ENCODE data around the gene DAGLA. TPM values are rescaled to one million over a fixed set of nuclear protein-coding genes. Genes with fewer than 3 reads are reported as not detected.
A peak's percentile ranks its signal among the peaks of the same experiment; 100 is the strongest.

DAGLA gene
- total and polyA plus RNA-seq, 5 donors, result 3.7 to 7.2 (median 5.5) TPM

DNA sequence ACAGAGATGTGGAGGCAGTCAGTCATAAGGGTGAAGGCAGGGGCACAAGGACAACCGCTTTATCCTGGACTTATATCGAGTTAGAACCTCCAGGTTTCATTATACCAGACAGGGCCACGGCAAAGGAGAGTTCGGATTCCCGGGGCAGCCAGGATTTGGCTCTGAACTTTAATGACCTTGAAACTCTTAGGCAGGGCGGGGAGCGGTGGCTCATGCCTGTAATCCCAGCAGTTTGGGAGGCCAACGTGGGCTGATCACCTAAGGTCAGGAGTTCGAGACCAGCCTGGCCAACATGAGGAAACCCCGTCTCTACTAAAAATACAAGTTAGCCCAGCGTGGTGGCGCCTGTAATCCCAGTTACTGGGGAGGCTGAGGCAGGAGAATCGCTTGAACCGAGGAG is 71.2 kb downstream of the DAGLA start:
- Histone ChIP-seq H3K27ac (ENCODE audit: low read length) (no peak overlapping the region), H3K27me3 (ENCODE audit: control insufficient read depth, insufficient read depth) (no peaks in the 10 kb centered on the region), H3K4me1 (ENCODE audit: control insufficient read depth, insufficient read depth, low read length) (no peaks in the 10 kb centered on the region), H3K4me3 (ENCODE audit: low read length) (no peak overlapping the region), H3K9me3 (ENCODE audit: control insufficient read depth, low read length) (no peaks in the 10 kb centered on the region)
- ATAC-seq, result no peak
- WGBS, result 92% methylated on average over 14 of the region's 14 CpGs
- intact Hi-C loops (cut with DNase I), result no loop called here
- no peak for DNase-seq

DNA sequence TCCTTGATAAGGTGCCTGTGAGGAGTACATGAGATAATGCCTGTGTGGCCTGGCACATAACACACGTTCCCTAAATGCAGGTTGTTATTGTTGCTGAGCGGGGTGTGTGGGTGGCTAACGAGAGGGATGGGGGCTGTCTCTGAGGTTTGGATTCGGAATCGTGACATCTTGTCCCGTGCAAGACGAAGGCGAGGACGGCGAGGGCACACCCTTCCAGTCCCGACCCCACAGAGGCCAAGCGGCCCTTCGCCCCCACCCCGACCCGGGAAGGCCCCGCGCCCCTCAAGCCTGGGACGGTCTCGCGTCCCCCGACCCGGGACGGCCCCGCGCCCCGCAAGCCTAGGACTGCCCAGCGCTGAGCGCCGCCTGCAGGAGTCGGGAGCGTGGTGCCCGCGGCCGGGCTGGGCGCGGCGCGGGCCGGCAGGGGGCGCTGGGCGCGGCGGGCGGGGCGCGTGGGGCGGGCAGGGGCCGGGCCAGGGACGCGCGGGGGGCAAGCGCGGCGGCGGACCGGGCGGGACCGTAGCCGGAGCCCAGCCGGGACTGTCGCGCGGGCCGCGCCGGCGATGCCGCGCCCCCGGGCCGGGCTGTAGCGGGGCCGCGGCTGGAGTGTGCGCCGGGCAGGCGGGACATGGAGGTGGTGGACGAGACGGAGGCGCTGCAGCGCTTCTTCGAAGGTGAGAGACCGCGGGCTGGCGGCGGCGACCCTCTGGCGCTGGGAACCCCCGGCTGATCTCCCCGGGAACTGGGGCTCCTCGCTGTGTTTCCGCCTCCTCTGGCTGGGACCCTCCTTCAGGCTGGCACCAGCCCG is 72.1 kb downstream of the DAGLA start, which contains the start of gene MYRF:
Gene MYRF (plus strand): TSS at position 520 of the 808 bp plus-strand sequence. CDS start 109 bp downstream, at position 629.
- no peak within 1 kb of the TSS for H3K27ac ChIP-seq (ENCODE audit: low read length)
- ATAC-seq (peak; percentile 43 to 56), DNase-seq (peak; percentile 50 to 82 (median 76))
- no peaks in the 10 kb centered on the region for H3K27me3 ChIP-seq (ENCODE audit: control insufficient read depth, insufficient read depth)
- WGBS, result 2% methylated on average over 93 of the region's 93 CpGs
- H3K9me3 ChIP-seq (ENCODE audit: control insufficient read depth, low read length), result no peaks in the 10 kb centered on the region
- H3K4me3 ChIP-seq (ENCODE audit: low read length), result peak within 1 kb of the TSS; percentile 61
- no peaks in the 10 kb centered on the region for H3K4me1 ChIP-seq (ENCODE audit: control insufficient read depth, insufficient read depth, low read length)
- intact Hi-C loops (cut with DNase I), result no loop called here

DNA sequence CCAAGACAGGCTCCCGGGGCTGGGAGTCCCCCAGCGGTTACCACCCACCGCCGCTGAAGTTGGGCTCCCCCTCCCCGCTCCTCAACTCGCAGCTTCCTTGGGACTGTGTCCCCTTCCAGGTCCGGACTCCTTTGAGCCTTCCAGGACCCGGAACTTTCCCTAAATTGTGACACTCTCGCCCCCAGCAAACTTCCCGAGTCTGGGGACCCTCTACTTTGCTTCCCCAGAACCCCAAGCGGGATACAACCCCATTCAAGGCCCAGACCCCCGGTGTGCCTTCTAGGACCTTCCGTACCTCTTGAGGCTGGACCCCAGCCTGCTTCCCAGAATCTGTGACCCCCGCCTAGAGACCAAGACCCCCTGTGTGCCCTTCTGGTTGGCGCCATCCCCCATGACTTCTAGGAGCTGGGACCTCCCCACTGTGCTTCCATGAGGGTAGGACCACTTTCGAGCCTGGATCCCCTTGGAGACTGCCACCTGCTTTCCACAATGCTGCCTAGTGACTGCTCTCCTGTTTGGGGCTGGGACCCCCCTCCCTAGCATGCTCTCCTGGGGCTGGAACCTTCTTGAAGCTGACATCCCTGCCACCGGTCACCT is 72.8 kb downstream of the DAGLA start:
- no peaks in the 10 kb centered on the region for H3K27me3 ChIP-seq (ENCODE audit: control insufficient read depth, insufficient read depth)
- intact Hi-C loops (cut with DNase I), result no loop called here
- H3K4me1 ChIP-seq (ENCODE audit: control insufficient read depth, insufficient read depth, low read length), result no peaks in the 10 kb centered on the region
- ATAC-seq (no peak), DNase-seq (no peak)
- no peak overlapping the region for H3K27ac ChIP-seq (ENCODE audit: low read length)
- WGBS, result 35% methylated on average over 17 of the region's 17 CpGs
- H3K4me3 ChIP-seq (ENCODE audit: low read length), result peak overlapping the region; percentile 61
- H3K9me3 ChIP-seq (ENCODE audit: control insufficient read depth, low read length), result no peaks in the 10 kb centered on the region

DNA sequence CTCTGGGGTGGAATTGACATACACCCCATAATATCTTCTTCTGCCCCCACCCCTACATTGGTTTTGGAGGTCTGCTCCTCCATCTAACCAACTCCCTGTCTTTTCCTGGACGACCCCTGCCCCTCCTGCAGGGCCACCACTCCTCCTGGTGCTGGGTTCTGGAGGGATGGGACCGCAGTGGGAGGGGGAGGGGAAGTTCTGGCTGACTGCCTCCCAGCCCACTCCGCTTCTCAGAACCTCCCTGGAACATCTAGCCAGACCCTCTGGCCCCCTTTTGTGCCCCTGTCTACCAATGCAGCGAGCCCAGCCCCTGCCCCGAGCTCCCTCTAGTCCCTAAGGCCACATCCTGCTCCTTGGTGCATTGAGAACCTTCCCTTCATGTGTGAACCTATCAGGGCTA is 73.5 kb downstream of the DAGLA start:
- WGBS, result 91% methylated on average over 5 of the region's 5 CpGs
- H3K4me3 ChIP-seq (ENCODE audit: low read length), result no peak overlapping the region
- no peaks in the 10 kb centered on the region for H3K9me3 ChIP-seq (ENCODE audit: control insufficient read depth, low read length)
- intact Hi-C loops (cut with DNase I), result no loop called here
- no peaks in the 10 kb centered on the region for H3K27me3 ChIP-seq (ENCODE audit: control insufficient read depth, insufficient read depth)
- no peaks in the 10 kb centered on the region for H3K4me1 ChIP-seq (ENCODE audit: control insufficient read depth, insufficient read depth, low read length)
- DNase-seq (peak in 1 of 3 donors; percentile 52), ATAC-seq (no peak)
- no peak overlapping the region for H3K27ac ChIP-seq (ENCODE audit: low read length)

DNA sequence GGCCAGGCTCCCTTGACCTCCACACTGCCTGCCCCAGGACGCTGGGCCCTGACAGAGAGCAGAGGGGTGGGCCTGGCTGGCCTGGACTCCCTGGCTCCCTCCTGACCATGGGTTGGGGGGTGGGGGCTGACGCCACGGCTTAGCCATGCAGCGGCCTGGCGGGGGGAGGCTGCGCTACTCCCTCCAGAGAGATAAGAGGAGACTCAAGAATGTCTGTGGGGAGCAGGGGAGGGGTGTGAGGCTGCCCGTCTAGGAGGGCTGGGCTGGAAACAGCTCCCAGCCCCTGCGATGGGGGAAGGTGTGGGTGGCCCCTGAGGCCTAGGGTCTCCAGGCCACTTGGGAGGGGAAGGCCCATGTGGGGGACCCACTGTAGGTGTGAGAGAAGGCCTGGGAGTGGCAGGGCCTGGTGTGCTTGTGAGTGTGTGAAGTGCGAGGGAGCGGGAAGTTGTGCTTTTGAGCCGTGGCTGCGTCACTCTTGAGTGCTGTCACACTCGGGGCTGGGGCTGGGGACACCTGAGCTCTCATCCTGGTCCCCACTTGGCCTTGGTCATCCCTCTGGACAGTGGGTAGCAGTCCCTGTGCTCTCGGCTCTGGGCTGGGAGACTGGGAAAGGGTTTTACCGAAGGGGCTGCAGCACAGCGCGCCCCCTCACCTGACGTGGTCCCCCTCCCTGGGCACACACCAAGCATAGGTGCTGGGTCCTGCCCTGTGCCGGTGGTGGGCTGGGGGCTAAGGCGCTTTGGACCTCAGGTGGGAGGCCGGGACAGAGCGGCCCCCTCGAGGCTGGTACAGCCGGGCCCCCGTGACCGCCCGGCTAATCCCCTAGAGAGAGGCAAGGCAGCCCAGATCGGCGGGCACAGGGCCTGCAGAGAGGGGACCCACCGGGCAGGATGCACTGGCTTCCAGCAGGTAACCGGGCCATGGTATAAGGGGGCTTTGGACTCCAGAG is 74.6 kb downstream of the DAGLA start:
- Histone ChIP-seq H3K9me3 (ENCODE audit: control insufficient read depth, low read length) (no peaks in the 10 kb centered on the region), H3K4me1 (ENCODE audit: control insufficient read depth, insufficient read depth, low read length) (no peaks in the 10 kb centered on the region), H3K27ac (ENCODE audit: low read length) (no peak overlapping the region), H3K4me3 (ENCODE audit: low read length) (no peak overlapping the region), H3K27me3 (ENCODE audit: control insufficient read depth, insufficient read depth) (no peaks in the 10 kb centered on the region)
- ATAC-seq (peak in 1 of 2 donors; percentile 8), DNase-seq (peak in 1 of 3 donors; percentile 62)
- 76% methylated on average over 31 of the region's 31 CpGs for WGBS
- intact Hi-C loops (cut with DNase I), result no loop called here

DNA sequence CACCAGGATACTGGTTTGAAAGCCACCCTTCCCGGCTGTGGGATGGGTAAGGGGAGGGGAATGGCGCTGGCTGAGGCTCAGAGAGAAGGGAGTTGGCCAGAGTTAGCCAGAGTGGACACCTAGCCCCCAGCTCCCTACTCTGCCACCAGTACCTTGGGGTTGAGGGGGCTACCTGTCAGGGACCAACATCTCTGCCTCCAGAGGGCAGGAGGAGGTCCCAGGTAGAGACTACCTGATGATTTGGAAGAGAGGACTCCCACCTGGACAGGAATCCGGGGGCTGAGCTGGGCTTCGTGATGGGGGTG is 75.9 kb downstream of the DAGLA start:
- Histone ChIP-seq H3K4me1 (ENCODE audit: control insufficient read depth, insufficient read depth, low read length) (no peaks in the 10 kb centered on the region), H3K4me3 (ENCODE audit: low read length) (no peak overlapping the region), H3K9me3 (ENCODE audit: control insufficient read depth, low read length) (no peaks in the 10 kb centered on the region), H3K27ac (ENCODE audit: low read length) (no peak overlapping the region), H3K27me3 (ENCODE audit: control insufficient read depth, insufficient read depth) (no peaks in the 10 kb centered on the region)
- ATAC-seq (no peak), DNase-seq (no peak)
- 78% methylated on average over 4 of the region's 4 CpGs for WGBS
- intact Hi-C loops (cut with DNase I), result no loop called here

DNA sequence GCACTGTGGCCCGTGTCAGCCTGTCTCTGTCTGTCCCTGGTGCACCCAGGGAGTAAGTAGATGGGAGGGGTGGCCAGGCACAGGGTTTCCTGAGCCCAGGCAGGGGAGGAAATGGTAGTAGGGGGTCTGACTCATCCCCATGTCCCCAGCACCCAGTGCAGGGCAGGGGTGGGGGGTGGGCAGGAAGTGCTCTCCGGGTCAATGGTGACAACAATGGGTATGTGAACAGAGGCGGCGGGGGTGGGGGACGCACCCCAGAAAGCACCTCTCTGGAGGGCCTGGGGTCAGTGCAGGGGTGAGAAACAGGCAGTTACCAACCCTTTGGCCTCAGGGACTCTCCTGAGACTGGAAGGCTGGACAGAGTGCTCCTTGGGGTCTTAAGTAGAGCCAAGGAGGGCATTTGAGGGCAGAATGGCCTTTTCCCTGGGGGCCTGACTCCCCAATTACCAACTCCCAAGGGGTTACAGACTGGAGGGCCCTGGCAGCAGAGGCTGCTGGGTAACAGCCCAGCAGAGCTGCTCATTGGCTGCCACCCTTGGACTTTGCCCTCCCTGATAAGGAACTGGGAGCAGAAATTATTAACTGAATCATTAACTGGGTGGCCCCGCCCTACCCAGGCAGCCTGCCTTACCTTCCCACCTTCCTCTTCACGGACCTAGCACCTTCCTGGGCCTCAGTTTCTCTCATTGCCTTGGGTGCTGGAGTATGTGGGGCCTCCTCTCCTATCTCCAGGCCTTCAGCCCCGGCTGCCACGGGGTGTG is 76.4 kb downstream of the DAGLA start:
- Histone ChIP-seq H3K9me3 (ENCODE audit: control insufficient read depth, low read length) (no peaks in the 10 kb centered on the region), H3K27ac (ENCODE audit: low read length) (no peak overlapping the region), H3K4me3 (ENCODE audit: low read length) (no peak overlapping the region), H3K4me1 (ENCODE audit: control insufficient read depth, insufficient read depth, low read length) (no peaks in the 10 kb centered on the region), H3K27me3 (ENCODE audit: control insufficient read depth, insufficient read depth) (no peaks in the 10 kb centered on the region)
- intact Hi-C loops (cut with DNase I), result no loop called here
- WGBS, result 73% methylated on average over 9 of the region's 9 CpGs
- ATAC-seq, result no peak
- DNase-seq, result no peak

DNA sequence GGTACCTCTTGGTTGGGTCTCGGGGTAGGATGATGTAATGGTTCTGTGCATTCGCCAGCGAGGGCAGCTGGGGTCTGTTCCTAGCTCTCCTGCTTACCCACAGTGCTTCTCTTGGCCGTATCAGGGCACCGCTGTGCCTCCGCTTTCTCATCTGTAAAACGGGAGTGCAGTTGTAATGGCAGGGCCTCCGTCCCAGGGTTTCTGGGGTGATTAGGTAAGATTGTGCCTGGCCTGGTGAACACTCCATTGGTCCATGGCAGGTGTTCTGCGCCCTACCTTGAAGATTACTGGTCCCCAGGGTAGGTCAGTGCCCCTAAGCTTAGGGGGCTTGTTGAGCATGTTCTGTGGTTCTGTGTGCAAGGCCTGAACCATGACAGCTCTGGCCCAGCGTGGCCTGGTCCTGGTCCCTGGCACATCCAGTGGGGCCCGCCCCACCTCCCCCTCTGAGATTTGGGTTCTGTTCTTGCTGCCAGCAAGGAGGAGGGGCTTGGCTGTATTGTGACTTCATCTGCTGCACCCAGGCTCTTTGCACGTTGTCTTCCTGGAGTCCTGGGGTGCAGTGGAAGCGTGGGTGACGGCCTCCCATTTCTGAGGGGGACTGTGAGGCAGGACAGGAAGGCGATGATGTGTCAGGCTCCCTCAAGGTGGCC is 77.1 kb downstream of the DAGLA start:
- ATAC-seq (no peak), DNase-seq (no peak)
- Histone ChIP-seq H3K4me1 (ENCODE audit: control insufficient read depth, insufficient read depth, low read length) (no peaks in the 10 kb centered on the region), H3K27ac (ENCODE audit: low read length) (no peak overlapping the region), H3K27me3 (ENCODE audit: control insufficient read depth, insufficient read depth) (no peaks in the 10 kb centered on the region), H3K9me3 (ENCODE audit: control insufficient read depth, low read length) (no peaks in the 10 kb centered on the region), H3K4me3 (ENCODE audit: low read length) (no peak overlapping the region)
- intact Hi-C loops (cut with DNase I), result no loop called here
- 83% methylated on average over 15 of the region's 15 CpGs for WGBS

DNA sequence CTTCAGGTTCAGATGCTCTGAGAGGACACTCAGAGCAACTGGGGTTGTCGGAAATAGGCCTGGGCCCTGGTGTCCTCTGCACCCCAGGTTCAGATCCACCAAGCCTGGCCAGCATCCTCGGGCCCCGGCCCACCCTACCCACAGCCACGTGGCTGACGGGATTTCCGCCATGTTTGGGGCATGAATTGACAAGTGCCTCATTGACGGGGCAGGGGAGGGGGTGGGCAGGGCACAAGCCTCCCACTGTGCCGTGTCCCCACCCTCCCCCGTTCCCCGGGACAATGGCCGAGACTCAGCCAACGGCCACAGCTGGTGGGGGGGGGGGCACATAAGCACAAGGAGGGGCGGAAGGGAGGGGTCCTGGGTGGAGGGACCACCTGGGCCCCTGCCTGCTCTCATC is 80.8 kb downstream of the DAGLA start:
- intact Hi-C loops (cut with DNase I), result no loop called here
- WGBS, result 72% methylated on average over 13 of the region's 13 CpGs
- no peaks in the 10 kb centered on the region for H3K27me3 ChIP-seq (ENCODE audit: control insufficient read depth, insufficient read depth)

More for the DNA sequence above, 80.8 kb downstream of the DAGLA start:
- H3K9me3 ChIP-seq (ENCODE audit: control insufficient read depth, low read length), result no peaks in the 10 kb centered on the region
- no peak for DNase-seq
- H3K4me3 ChIP-seq (ENCODE audit: low read length), result no peak overlapping the region
- H3K4me1 ChIP-seq (ENCODE audit: control insufficient read depth, insufficient read depth, low read length), result no peaks in the 10 kb centered on the region
- no peak for ATAC-seq
- no peak overlapping the region for H3K27ac ChIP-seq (ENCODE audit: low read length)
